H9 (cell line): ENCODE results near the gene FXYD3. TPM values are rescaled to one million over a fixed set of nuclear protein-coding genes. Genes with fewer than 3 reads are reported as not detected.

ENCODE experiments used
- DNase-seq: peaks from one replicate; pipeline ENCODE4 v3.0.0-alpha.2; 2017
- H2AFZ ChIP-seq: one replicate; pipeline ENCODE4 v1.6.1; 2013; ENCODE audit warnings: mild to moderate bottlenecking, low read length, control low read depth, moderate library complexity
- H2AK5ac ChIP-seq: 2 replicates; pipeline ENCODE4 v1.6.1; 2013; ENCODE audit warnings: low read length, control low read depth, mixed read lengths; ENCODE audit not compliant: insufficient read length
- H2BK120ac ChIP-seq: one replicate; pipeline ENCODE4 v1.6.1; 2013; ENCODE audit warnings: low read depth, mild to moderate bottlenecking, low read length, control low read depth, inconsistent platforms; ENCODE audit not compliant: poor library complexity, severe bottlenecking
- H2BK12ac ChIP-seq: 2 replicates; pipeline ENCODE4 v1.6.1; 2013; ENCODE audit warnings: low read length, control low read depth, mixed read lengths, low read depth; ENCODE audit not compliant: insufficient read length
- H2BK15ac ChIP-seq: 2 replicates; pipeline ENCODE4 v1.6.1; 2013; ENCODE audit warnings: low read depth, low read length, control low read depth
- H2BK20ac ChIP-seq: one replicate; pipeline ENCODE4 v1.6.1; 2013; ENCODE audit warnings: low read depth, mild to moderate bottlenecking, low read length, control low read depth, inconsistent platforms; ENCODE audit not compliant: poor library complexity, severe bottlenecking
- H2BK5ac ChIP-seq: 2 replicates; pipeline ENCODE4 v1.6.1; 2013; ENCODE audit warnings: low read length, control low read depth, mixed read lengths; ENCODE audit not compliant: insufficient read length
- H3K14ac ChIP-seq: 2 replicates; pipeline ENCODE4 v1.6.1; 2013; ENCODE audit warnings: low read length, control low read depth; ENCODE audit not compliant: insufficient read depth
- H3K18ac ChIP-seq: 2 replicates; pipeline ENCODE4 v1.6.1; 2013; ENCODE audit warnings: low read depth, mild to moderate bottlenecking, mixed read lengths, low read length, control low read depth; ENCODE audit not compliant: insufficient read length
- H3K23ac ChIP-seq: 2 replicates; pipeline ENCODE4 v1.6.1; 2013; ENCODE audit warnings: low read length, control low read depth, mixed read lengths, low read depth; ENCODE audit not compliant: insufficient read length
- H3K23me2 ChIP-seq: 2 replicates; pipeline ENCODE4 v1.6.1; 2013; ENCODE audit warnings: low read depth, mild to moderate bottlenecking, mixed read lengths, low read length, control low read depth; ENCODE audit not compliant: insufficient read length, poor library complexity, severe bottlenecking
- H3K27ac ChIP-seq: 2 replicates; pipeline ENCODE4 v1.5.1; 2013; ENCODE audit warnings: low read length, control low read depth, mixed read lengths, low read depth; ENCODE audit not compliant: insufficient read length
- H3K27me3 ChIP-seq: 2 replicates; pipeline ENCODE4 v1.6.1; 2013; ENCODE audit warnings: low read length, control low read depth, inconsistent platforms; ENCODE audit not compliant: insufficient read depth
- H3K4ac ChIP-seq: 2 replicates; pipeline ENCODE4 v1.6.1; 2013; ENCODE audit warnings: low read depth, mild to moderate bottlenecking, control low read depth, inconsistent platforms, low read length, moderate library complexity
- H3K4me1 ChIP-seq: 2 replicates; pipeline ENCODE4 v1.6.1; 2013; ENCODE audit warnings: low read length, control low read depth, inconsistent platforms; ENCODE audit not compliant: insufficient read depth
- H3K4me2 ChIP-seq: 2 replicates; pipeline ENCODE4 v1.6.1; 2013; ENCODE audit warnings: low read length, control low read depth, mixed read lengths; ENCODE audit not compliant: insufficient read length, insufficient read depth
- H3K56ac ChIP-seq: 2 replicates; pipeline ENCODE4 v1.6.1; 2013; ENCODE audit warnings: low read depth, mild to moderate bottlenecking, mixed read lengths, low read length, control low read depth; ENCODE audit not compliant: insufficient read length
- H3K79me1 ChIP-seq: 2 replicates; pipeline ENCODE4 v1.6.1; 2013; ENCODE audit warnings: low read depth, mild to moderate bottlenecking, moderate library complexity, low read length, control low read depth, inconsistent platforms; ENCODE audit not compliant: insufficient read depth, poor library complexity, severe bottlenecking
- H3K79me2 ChIP-seq: 2 replicates; pipeline ENCODE4 v1.6.1; 2013; ENCODE audit warnings: low read length, control low read depth, inconsistent platforms; ENCODE audit not compliant: insufficient read depth
- H3K9ac ChIP-seq: 2 replicates; pipeline ENCODE4 v1.6.1; 2013; ENCODE audit warnings: low read length, control low read depth, mixed read lengths; ENCODE audit not compliant: insufficient read length; ENCODE audit errors: extremely low read depth
- H3K9me3 ChIP-seq: one replicate; pipeline ENCODE4 v1.6.1; 2013; ENCODE audit warnings: low read depth, low read length, inconsistent platforms; ENCODE audit not compliant: control insufficient read depth
- H3T11ph ChIP-seq: one replicate; pipeline ENCODE4 v1.6.1; 2013; ENCODE audit warnings: mild to moderate bottlenecking, low read length, control low read depth, inconsistent platforms
- H4K20me1 ChIP-seq: one replicate; pipeline ENCODE4 v1.6.1; 2013; ENCODE audit not compliant: control insufficient read depth, insufficient read length, insufficient read depth
- H4K5ac ChIP-seq: 2 replicates; pipeline ENCODE4 v1.6.1; 2013; ENCODE audit warnings: low read depth, mild to moderate bottlenecking, mixed read lengths, low read length, control low read depth; ENCODE audit not compliant: insufficient read length
- H4K8ac ChIP-seq: replicated peaks from 2 replicates; pipeline ENCODE4 v1.6.1; 2013; ENCODE audit warnings: low read length, control low read depth, mixed read lengths, low read depth; ENCODE audit not compliant: insufficient read length
- H4K91ac ChIP-seq: 2 replicates; pipeline ENCODE4 v1.6.1; 2013; ENCODE audit warnings: low read depth, mild to moderate bottlenecking, moderate library complexity, mixed read lengths, low read length, control low read depth; ENCODE audit not compliant: insufficient read length
- H3K27ac Mint-ChIP-seq, 3 experiments: 2 replicates in 2 of 3; 3 replicates in 1 of 3; pipeline ENCODE4 v1.8.0; 2020 to 2021; ENCODE audit warnings: mixed read lengths in 3 of 3, mild to moderate bottlenecking in 1 of 3, moderate library complexity in 1 of 3
- H3K27me3 Mint-ChIP-seq: 2 replicates; pipeline ENCODE4 v1.8.0; 2021; ENCODE audit warnings: low read depth, mild to moderate bottlenecking, moderate library complexity, mixed read lengths
- H3K36me3 Mint-ChIP-seq, 3 experiments: 2 replicates in 2 of 3; 3 replicates in 1 of 3; pipeline ENCODE4 v1.8.0; 2020 to 2021; ENCODE audit warnings: low read depth in 3 of 3, mixed read lengths in 3 of 3; ENCODE audit not compliant: insufficient read depth in 1 of 3
- H3K4me1 Mint-ChIP-seq, 2 experiments: 2 replicates each; pipeline ENCODE4 v1.8.0; 2020; ENCODE audit warnings: mixed read lengths in 2 of 2
- H3K4me3 Mint-ChIP-seq, 2 experiments: 2 replicates in 1 of 2; 3 replicates in 1 of 2; pipeline ENCODE4 v1.8.0; 2020 to 2021; ENCODE audit warnings: mild to moderate bottlenecking in 2 of 2, mixed read lengths in 2 of 2, moderate library complexity in 1 of 2
- H3K9me3 Mint-ChIP-seq, 2 experiments: 2 replicates in 1 of 2; 3 replicates in 1 of 2; pipeline ENCODE4 v1.8.0; 2020; ENCODE audit warnings: mild to moderate bottlenecking in 2 of 2, mixed read lengths in 2 of 2, moderate library complexity in 1 of 2
- WGBS: extraction: QIAGEN DNeasy Blood & Tissue Kit; methylation state at CpG from one replicate; pipeline ENCODE4 v1.1.7; 2013; ENCODE audit warnings: missing lambda C conversion rate, low lambda C conversion rate, mixed read lengths; ENCODE audit not compliant: insufficient read length; ENCODE audit errors: extremely low coverage; 5-methylcytosine and 5-hydroxymethylcytosine counted together
- total RNA-seq: library from RNA; stranded (reverse); gene quantifications from 2 replicates; pipeline ENCODE4 v1.2.1, GENCODE V29; 2021
- TF ChIP-seq, protein P1 (sequence below): fragments of 200-600 bp; sonication (generic); conservative IDR thresholded peaks from 3 replicates; pipeline ENCODE4 v1.8.0; 2021; ENCODE audit warnings: antibody characterized with exemption, mild to moderate bottlenecking

The FXYD3 gene
- total RNA-seq, 1 experiment from 2014 or later: 1.5 TPM

DNA sequence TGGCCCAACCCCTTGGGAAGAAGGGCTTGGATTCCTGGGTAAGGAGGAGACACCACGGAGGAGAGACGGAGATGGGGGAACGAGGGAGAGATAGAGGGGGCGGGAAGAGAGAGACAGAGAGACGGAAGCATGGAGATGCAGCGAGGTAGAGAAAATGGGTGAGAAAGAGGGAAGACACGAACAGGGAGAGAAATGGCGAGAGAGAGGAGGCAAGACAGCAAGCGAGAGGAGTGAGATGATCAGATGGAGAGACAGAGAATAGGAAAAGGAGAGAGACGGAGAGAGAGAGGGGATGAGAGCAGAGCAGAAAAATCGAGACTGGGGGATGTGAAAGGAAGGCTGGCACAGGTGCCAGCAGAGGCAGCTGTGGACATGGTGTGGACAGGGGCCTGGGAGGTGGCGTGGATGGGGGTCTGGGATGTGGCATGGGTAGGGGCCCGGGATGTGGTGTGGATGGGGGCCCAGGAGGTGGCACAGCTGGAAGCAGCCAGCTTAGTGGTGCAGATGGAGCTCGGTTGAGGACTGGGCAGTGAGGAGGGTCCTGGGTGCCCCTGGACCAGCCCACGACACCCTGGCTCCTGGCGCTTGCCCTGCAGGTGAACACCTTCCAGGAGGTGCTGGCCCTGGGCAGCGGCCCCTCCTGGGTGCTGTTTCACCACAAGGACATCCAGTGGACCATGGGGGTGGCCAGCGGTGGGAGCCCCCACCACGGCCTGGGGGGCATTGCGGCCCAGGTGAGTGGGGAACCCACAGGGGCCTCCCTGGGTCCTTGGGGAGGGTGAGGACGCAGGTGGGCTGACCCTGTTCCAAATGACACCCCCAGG, 40.2 kb upstream of the FXYD3 start:
- Histone ChIP-seq H2AK5ac (no peak overlapping the region), H2BK20ac (no peak overlapping the region), H3K4ac (no peak overlapping the region), H4K91ac (no peak overlapping the region), H4K5ac (no peak overlapping the region), H3K9me3 (no peaks in the 10 kb centered on the region), H3K9ac (no peak overlapping the region), H2BK15ac (no peak overlapping the region), H3K23ac (no peak overlapping the region), H3K4me2 (no peak overlapping the region), H4K20me1 (no peaks in the 10 kb centered on the region), H2BK120ac (no peak overlapping the region), H3K56ac (no peak overlapping the region), H3K4me1 (no peaks in the 10 kb centered on the region), H3T11ph (no peak overlapping the region), H3K27me3 (no peaks in the 10 kb centered on the region), H3K79me1 (no peaks in the 10 kb centered on the region), H2BK12ac (no peak overlapping the region), H2BK5ac (no peak overlapping the region), H4K8ac (no peak overlapping the region), H3K79me2 (no peaks in the 10 kb centered on the region), H3K18ac (no peak overlapping the region), H3K27ac (no peak overlapping the region), H3K23me2 (no peaks in the 10 kb centered on the region), H2AFZ (no peak overlapping the region), H3K14ac (no peak overlapping the region)
- Mint-ChIP-seq H3K4me1 (peaks cover 0 to 5% of the 10 kb centered on the region in 2 experiments; a peak in 2 of 4 replicates), H3K27ac (peak overlapping the region in 1 of 3 experiments; percentile 17; a peak in 2 of 7 replicates), H3K4me3 (no peak overlapping the region), H3K9me3 (peaks cover 2 to 3% of the 10 kb centered on the region in 2 experiments; a peak in 2 of 5 replicates), H3K36me3 (no peaks in the 10 kb centered on the region; a peak in 1 of 7 replicates), H3K27me3 (peaks cover 6% of the 10 kb centered on the region)
- WGBS: no CpG with 5 or more reads among the region's 21 CpGs
- DNase-seq: no peak
- TF ChIP-seq, protein P1, sequence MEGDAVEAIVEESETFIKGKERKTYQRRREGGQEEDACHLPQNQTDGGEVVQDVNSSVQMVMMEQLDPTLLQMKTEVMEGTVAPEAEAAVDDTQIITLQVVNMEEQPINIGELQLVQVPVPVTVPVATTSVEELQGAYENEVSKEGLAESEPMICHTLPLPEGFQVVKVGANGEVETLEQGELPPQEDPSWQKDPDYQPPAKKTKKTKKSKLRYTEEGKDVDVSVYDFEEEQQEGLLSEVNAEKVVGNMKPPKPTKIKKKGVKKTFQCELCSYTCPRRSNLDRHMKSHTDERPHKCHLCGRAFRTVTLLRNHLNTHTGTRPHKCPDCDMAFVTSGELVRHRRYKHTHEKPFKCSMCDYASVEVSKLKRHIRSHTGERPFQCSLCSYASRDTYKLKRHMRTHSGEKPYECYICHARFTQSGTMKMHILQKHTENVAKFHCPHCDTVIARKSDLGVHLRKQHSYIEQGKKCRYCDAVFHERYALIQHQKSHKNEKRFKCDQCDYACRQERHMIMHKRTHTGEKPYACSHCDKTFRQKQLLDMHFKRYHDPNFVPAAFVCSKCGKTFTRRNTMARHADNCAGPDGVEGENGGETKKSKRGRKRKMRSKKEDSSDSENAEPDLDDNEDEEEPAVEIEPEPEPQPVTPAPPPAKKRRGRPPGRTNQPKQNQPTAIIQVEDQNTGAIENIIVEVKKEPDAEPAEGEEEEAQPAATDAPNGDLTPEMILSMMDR: no peak
